CD4-positive, alpha-beta T cell treated with Interleukin-2 at 100 ng/mL for 4 hours (primary cell): ENCODE data around the gene QSER1.
"Not testable (repeated sequence)": the region's sequence is repeated elsewhere in the genome, so short reads cannot be mapped to it uniquely, and the experiment has no call there.

Experiments used
- DNase-seq: peaks from one replicate; pipeline ENCODE4 v3.0.0-alpha.2; 2020; ENCODE audit warnings: low spot score

Gene QSER1

DNA sequence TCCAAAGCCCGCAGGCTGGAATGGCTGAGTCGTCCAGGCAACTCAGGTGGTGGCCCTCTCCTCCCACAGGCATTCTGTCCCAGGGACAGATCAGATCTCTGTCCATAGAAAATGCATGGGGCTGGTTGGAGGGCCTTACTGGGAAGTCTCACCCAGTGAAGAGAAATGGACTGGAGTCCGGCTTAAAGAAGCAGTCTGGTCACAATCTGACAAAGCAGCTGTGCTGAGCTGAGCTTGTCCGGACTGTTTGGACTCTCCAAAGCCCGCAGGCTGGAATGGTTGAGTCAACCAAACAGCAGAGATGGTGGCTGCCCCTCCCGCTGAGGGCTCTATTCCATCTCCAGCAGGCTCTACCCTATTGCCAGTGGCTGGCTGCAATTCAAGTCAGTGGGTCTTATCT, 108.7 kb downstream of the QSER1 start:
- DNase-seq: no peak

DNA sequence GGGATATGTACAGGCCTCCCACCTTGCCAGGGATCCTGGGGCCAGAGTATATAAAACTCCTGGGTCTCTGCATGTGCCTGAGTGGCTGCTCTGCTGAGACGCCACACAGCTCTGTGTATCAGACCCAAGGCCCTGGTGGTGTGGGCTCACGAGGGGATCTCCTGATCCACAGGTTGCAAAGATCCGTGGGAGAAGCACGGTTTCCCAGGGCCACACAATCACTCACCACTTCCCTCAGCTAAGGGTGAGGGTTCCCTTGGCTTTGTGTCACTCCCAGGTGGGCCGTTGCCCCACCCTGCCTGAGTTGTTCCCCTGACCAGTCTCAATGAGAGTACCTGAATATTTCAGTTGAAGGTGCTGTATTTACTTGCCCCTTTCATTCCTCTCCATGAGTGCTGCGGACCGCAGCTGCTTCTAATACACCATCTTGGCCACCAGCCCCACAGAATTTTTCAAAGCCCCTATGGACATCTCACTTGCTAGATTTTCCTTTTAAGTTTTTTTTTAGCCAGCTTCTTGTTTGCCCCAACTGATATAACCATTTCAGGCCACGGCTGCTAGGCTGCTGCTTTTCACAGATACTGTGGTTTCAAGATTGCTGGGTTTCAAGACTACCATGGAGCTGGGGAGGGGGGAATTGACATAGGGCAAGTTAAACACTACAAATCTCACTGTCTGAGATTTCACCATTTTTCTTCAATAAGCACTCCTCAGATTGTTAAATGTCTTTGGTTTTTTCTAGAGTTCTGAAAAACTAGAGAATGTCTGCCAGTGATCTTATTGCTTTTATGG, 109.3 kb downstream of the QSER1 start:
- DNase-seq: no peak

DNA sequence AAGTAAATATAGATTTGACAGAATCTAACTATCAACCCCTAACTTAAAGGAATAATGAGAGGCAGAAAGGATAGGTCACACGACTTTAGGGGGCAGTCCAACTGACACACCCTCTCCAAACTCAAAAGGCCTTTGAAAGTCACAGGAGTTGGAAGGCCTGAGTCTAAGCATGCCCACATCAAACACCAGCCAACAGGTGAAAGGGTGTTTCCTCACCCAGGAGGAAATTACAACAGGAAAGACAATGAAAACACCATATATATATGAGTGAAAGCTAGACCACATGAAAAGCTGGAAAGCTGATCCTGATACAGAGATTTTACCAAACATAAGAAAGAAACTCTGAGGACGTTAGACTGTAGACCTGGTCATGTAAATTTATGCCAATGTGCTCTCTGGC, 112.6 kb downstream of the QSER1 start:
- peak; percentile 33 for DNase-seq

DNA sequence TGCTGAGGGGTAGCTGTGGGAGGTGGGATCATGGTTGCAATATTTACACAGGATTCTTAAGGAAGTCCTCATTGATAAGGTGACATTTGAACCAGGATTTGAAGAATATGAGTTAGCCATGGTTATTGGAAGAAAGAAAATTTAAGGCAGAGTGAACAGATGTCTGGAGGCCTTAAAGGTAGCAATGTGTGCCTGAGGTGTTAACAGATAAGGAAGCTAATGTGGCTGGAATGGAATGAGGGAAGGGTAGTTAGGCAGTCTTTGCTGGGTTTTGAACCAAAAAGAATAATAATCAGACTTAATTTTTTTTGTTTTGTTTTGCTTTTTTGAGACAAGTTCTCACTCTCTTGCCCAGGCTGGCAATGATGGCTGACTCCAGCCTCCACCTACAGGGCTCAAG, 113.4 kb downstream of the QSER1 start:
- no peak for DNase-seq

DNA sequence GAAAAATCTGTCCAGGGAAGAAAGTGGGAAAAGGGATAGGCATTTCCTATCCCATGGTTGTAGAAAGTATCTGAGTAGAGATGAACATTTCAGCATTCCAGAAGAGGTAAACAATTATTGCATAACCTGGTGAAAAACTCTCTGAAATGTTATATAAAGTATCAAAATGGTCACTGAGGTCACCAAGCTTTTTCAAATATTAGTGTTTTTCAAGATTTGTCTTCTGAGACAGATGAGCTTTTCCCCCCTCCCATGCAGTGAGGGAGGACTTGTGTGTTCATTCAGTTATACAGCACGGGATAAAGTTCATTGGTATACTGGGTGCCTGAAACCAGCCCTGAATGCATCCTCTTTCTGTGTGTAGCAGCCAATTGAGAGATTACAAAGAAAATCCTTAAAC, 121.1 kb downstream of the QSER1 start:
- DNase-seq: no peak

DNA sequence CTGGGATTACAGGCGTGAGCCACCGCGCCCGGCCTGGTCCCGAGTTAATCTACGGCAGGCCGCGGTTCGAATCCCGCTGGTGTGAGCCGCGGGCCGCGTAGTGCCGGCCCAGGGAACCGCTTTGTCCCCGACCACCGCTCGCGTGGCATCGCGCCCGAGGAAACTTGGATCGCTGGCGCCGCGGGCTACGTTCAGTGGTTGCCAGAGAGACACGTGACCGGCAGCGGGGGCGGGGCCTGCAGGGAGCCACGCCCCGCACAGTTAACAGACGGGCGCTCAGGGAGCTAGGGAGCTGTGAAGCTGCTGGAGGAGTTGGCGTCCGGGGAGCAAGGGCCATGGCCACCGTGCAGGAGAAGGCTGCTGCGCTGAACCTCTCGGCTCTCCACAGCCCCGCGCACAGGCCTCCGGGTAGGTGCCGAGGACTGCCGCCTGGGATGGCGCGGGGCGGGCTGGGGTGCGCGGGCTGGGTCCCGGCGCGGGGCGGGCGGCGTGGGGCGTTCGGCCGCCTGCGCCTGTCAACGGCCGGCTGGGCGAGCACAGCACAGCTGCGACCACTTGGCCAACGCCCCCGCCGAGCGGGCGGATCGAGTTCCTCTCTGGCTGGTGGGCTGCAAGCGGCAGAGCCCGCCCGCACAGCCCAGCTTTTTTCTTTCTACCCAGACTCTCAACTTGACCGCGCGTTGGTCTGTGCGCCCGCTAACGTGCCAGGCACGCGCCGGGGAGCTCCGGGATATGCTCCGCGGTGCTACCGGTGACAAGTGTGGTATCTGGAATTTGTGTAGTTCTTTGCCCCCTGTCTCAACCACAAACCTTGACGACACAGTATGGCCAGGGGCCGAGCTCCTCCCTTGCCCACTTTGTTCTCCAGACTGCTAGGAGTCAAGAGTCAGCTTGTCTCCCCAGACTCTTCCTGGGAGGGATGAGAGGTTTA, 123.3 kb downstream of the QSER1 start, which contains the start of gene DEPDC7:
Gene DEPDC7, plus strand, starts transcription at position 258 of the 931 bp plus-strand sequence. Its CDS starts 78 bp downstream, at position 336.
- DNase-seq: peak; percentile 64

DNA sequence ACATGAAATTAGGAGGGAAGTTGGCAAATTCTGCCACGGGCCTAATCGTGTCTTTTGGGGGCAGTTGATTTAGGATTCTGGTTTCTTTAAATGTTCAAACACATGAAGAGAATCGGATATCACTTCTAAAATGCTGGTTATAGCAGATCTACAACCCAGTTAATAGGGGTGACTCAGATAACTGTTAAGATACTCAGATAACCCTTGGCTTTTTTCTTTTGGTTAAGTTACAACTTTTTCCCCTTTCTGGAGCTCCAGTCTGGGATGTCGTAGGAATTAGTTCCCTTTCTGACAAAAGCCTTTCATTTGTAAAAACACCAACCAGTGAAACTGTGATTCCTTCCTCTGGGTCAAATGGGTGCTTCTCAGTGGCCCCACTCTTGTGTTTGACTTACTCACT, 124.0 kb downstream of the QSER1 start:
- DNase-seq: no peak

DNA sequence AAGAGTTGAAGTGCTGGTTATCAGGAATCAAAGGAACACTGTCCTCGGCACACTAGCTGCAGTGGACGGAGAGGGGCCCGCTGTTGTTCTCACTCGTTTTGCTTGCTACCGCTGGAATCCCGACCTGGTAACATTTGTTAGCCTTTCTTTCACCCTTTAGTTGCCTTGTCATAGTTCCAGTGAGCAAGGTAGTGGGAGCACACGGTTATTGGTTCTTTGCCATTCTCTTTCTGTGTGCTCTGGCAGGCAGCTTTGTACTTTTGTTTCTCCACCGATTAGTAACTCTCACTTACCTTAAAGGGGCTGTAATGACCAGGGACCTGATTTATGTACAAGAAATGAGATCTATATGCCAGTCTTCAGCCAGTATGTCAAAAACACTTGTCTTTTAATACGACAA, 124.9 kb downstream of the QSER1 start:
- DNase-seq: no peak

DNA sequence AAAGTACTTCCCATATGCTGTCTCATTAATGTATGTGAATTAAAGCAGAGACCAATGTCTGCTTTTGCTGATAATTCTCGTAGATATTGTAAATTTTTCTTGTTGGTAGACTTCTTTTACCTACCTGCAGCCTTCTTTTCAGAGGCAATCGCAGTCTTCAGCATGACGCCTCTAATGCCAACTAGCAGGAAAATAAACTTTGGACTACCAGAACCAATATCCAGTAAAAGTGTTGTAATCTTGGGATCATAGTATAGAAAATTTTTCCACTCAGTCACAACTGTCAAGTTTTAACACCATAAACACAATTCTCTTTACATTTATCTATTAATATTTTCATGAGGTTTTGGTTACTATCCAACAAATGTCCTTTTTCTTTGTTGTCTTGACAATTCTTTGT, 125.4 kb downstream of the QSER1 start:
- DNase-seq: no peak

DNA sequence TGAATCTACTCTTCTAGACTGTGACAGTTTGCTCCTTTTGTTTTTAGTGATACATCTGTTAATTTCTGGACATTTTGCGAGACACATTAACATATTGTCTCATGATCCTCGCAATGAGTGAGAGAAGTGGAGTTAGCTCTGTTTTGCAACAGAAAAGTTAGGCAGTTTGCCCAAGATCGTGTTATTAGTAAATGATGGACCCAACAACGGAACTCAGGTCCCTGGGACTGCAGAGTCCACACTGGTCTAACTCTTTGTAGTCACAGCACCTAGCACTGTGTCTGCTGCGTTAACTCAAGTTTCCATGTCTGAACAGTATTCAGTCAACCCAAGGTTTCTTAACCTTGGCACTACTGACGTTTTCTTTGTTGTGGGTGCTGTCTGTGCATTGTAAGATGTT, 126.2 kb downstream of the QSER1 start:
- DNase-seq: no peak

DNA sequence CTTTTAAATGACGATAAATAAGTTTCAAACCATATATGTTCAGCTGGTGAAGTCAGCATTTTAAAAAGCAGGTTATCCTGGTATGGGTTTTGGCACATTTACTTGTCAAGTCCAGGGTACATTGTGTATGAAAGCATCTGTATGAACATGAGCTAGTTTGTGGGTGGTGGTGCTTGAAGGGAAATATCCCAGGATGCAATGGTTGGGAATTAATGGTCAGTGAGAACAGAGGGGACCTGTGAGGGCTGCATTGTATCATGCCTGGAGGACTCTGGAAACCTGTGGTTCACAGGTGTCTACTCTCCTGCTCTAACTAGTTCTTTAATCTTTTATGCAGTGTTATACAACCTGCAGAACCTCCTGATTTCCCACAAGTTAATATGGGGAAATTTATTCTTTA, 128.9 kb downstream of the QSER1 start:
- no peak for DNase-seq

DNA sequence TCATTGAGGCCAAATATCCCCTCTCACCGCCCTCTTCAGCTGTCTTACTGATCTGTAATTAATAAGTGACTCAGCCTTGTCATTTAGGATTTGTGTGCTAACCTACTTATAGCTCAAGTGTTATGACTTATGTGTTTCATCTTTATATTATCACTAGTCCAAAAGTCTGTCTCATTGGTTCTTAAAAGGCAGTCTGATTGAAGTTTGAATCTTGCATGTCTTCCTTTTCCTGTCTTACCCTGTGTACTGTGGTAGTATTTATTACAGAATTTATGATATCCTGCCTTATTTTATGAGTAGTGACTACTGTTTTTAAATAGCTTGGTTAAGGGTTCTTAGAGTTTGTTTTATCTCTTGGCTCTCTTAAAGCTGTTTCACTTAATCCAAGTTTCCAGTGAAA, 129.3 kb downstream of the QSER1 start:
- DNase-seq: no peak

DNA sequence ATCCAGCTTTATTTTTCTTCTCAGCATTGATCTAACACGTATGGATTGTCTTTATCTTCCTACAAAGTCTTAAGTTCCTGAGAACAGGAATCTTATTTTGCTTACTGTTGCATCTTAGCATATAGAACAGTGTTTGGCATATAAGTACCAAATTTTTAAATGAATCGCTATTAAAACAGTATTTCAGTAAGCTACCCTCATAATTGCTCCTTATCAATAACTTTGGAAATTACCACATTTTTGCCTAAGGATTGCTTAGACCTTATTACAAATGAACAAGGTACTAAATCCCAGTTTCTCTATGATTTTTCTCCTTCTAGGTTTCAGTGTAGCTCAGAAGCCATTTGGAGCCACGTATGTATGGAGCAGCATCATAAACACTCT, 132.7 kb downstream of the QSER1 start:
- no peak for DNase-seq

DNA sequence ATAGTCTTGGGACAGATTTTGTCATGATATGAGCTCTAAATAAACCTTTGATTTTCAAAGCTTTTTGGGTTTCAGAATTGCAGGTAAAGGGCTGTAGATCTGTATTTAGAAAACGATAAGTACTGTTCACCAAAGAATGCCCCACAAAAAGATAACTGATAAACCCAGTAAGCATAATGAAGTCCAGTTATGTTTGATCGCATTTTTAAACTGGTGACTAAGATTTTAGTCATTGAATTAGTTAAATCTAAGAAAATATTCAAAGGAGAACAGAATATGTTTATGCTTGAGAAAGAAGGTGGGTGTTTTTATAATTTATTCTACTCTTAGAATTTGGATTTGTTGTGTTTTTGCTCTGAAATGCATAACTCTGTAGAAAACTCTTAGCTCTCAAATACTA, 134.6 kb downstream of the QSER1 start:
- no peak for DNase-seq

DNA sequence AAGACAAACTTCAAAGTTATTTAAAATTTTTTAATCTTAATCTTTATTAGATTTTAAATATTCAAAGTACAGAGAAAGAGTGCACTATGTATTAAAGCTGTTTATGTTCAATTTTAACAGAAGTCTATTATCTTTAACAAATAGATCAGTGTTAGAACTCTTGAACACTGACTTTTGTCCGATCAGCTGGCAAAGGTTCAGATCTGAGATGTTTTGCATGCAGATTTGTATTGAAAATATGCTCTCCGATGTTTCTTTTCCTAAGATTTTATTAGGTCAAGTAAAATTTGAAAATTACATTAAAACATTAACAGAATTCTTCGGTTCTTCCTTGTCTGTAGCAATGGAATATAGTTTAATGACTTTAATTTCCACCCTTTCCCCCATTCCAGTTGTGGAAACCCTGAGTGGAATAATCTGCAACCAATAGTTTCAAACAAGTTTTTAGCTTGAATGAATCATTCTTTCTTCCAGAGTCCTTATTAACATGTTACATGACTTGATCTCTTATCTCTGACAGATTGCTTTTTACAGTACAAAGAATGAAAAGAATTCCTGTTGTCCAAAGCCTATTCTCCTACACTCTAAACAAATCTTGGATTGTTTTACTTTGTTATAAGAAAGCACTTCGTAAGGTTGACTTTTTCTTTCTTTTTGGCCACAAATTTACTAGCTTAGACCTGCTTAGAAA, 135.4 kb downstream of the QSER1 start:
- no peak for DNase-seq

DNA sequence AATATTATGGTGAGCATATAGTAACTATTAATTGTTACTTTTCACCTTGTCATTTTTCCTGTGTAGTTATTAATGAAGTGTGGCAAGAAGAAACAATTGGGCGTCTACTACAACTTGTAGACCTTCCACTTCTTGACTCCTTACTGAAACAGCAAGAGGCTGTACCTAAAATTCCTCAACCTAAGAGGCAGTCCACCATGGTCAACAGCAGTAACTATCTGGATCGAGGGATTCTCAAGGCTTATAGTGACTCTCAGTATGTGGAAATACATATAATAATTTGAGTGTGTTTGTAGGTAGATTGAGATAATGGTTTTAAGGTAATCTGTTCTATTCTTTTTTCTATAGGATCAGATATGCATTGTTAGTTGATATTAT, 135.9 kb downstream of the QSER1 start:
- DNase-seq: no peak

DNA sequence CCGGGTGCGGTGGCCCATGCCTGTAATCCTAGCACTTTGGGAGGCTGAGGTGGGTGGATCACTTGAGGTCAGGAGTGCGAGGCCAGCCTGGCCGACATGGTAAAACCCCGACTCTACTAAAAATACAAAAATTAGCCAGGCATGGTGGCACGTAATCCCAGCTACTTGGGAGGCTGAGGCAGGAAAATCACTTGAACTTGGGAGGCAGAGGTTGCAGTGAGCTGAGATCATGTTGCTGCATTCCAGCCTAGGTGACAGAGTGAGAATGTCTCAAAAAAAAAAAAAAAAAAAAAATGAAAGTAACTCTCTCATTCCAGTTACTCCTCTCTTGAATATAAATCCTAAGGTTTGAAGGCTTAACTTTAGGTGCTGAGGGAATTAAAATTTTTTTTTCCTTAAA, 136.6 kb downstream of the QSER1 start:
- DNase-seq: not testable (repeated sequence)
